ENCODE data around the gene SPESP1. TPM values are rescaled to one million over a fixed set of nuclear protein-coding genes. Genes with fewer than 3 reads are reported as not detected.

The SPESP1 gene
- polyA plus RNA-seq, 1 donor (not counting 4 experiments of a cell fraction or from before 2014, with no cell fraction given): 5.3 TPM

DNA sequence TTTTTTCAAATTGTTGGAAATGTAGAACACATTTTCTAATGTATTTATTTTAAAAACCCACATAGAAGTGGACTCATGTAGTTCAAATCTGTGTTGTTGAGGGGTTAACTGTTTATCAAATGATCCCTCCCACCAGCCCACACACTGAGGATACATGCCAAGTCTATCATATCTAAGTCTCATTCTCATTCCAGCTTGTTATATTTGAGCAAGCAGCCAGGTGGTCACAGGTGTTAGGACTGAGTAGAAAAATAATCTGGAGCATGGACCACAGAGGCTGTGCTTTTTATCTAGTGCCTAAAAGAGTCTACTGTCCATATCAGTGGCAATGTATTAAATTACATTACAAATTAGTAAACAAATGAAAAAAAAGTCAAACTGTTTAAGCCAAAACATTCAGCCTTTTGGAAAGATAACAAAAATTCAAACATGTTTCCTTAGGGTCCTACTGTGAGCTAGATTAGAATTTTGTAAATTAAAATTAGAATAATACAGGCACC is 20.7 kb upstream of the SPESP1 start:
- dilution Hi-C loops (cut with MboI; ENCODE audit: extremely low pct_ligation_motif_present, low sequenced_read_pairs): no loop called here
- Histone ChIP-seq H3K4me3 (ENCODE audit: control insufficient read depth in 2 of 3, extremely low read depth in 1 of 3, insufficient read depth in 2 of 3, low read depth in 1 of 3, low read length in 3 of 3) (no peak overlapping the region), H3K9me3 (ENCODE audit: control insufficient read depth, low read depth, low read length) (no peaks in the 10 kb centered on the region), H3K9me1 (ENCODE audit: control insufficient read depth, extremely low read depth, insufficient read depth, low read length) (no peaks in the 10 kb centered on the region), H3K27me3 (ENCODE audit: control insufficient read depth, extremely low read depth, insufficient read depth, low read length) (peaks cover 3% of the 10 kb centered on the region), H3K4me1 (ENCODE audit: control insufficient read depth, extremely low read depth, insufficient read depth, low read length) (no peaks in the 10 kb centered on the region), H3K9ac (ENCODE audit: control insufficient read depth, extremely low read depth, insufficient read depth, low read length) (no peak overlapping the region), H2AFZ (ENCODE audit: control insufficient read depth, low read length) (no peak overlapping the region), H3K27ac (ENCODE audit: control insufficient read depth, insufficient read depth, low read length) (no peak overlapping the region), H3K4me2 (ENCODE audit: control insufficient read depth, extremely low read depth, insufficient read depth, low read depth, low read length) (no peak overlapping the region), H4K20me1 (ENCODE audit: control insufficient read depth, extremely low read depth, insufficient read depth, low read length) (no peaks in the 10 kb centered on the region), H3K36me3 (ENCODE audit: control insufficient read depth in 2 of 2, extremely low read depth in 1 of 2, insufficient read depth in 2 of 2, low read length in 2 of 2) (no peaks in the 10 kb centered on the region), H3K79me2 (ENCODE audit: control insufficient read depth, insufficient read depth, low read length) (no peaks in the 10 kb centered on the region)
- DNase-seq (ENCODE audit: low read depth, low spot score): no peak
- FAIRE-seq: no peak
- TF ChIP-seq EZH2 (IDR thresholded peaks at IDR 0.05; ENCODE audit: low read length): no peak
- TF ChIP-seq, protein P1, sequence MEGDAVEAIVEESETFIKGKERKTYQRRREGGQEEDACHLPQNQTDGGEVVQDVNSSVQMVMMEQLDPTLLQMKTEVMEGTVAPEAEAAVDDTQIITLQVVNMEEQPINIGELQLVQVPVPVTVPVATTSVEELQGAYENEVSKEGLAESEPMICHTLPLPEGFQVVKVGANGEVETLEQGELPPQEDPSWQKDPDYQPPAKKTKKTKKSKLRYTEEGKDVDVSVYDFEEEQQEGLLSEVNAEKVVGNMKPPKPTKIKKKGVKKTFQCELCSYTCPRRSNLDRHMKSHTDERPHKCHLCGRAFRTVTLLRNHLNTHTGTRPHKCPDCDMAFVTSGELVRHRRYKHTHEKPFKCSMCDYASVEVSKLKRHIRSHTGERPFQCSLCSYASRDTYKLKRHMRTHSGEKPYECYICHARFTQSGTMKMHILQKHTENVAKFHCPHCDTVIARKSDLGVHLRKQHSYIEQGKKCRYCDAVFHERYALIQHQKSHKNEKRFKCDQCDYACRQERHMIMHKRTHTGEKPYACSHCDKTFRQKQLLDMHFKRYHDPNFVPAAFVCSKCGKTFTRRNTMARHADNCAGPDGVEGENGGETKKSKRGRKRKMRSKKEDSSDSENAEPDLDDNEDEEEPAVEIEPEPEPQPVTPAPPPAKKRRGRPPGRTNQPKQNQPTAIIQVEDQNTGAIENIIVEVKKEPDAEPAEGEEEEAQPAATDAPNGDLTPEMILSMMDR (optimal IDR thresholded peaks at IDR 0.05 in 1 of 3, IDR thresholded peaks at IDR 0.05 in 1 of 3, conservative IDR thresholded peaks at IDR 0.05 in 1 of 3; ENCODE audit: extremely low read depth in 1 of 3, insufficient read depth in 2 of 3, low read length in 3 of 3): no peak

DNA sequence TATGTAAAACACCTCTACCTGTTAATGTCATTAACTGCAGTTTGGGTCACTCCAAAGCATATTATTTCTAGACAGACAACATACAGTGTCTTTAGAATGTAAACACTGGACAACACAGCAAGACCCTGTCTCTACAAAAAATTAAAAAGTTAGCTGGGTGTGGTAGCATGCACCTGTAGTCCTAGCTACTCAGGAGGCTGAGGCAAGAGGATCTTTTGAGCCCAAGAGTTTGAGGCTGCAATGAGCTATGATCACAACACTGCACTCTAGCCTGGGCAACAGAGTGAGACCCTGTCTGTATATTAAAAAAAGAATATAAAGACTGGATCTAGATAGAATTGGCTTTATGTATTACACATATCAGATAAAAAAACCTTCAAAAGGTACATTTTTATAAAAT is 20.0 kb upstream of the SPESP1 start:
- no peaks in the 10 kb centered on the region for H3K79me2 ChIP-seq (ENCODE audit: control insufficient read depth, insufficient read depth, low read length)
- FAIRE-seq (no peak), DNase-seq (ENCODE audit: low read depth, low spot score) (no peak)
- H3K4me2 ChIP-seq (ENCODE audit: control insufficient read depth, extremely low read depth, insufficient read depth, low read depth, low read length): no peak overlapping the region
- peaks cover 3% of the 10 kb centered on the region for H3K27me3 ChIP-seq (ENCODE audit: control insufficient read depth, extremely low read depth, insufficient read depth, low read length)
- H3K9me1 ChIP-seq (ENCODE audit: control insufficient read depth, extremely low read depth, insufficient read depth, low read length): no peaks in the 10 kb centered on the region
- no peak overlapping the region for H2AFZ ChIP-seq (ENCODE audit: control insufficient read depth, low read length)
- H3K9me3 ChIP-seq (ENCODE audit: control insufficient read depth, low read depth, low read length): no peaks in the 10 kb centered on the region
- no peaks in the 10 kb centered on the region for H4K20me1 ChIP-seq (ENCODE audit: control insufficient read depth, extremely low read depth, insufficient read depth, low read length)
- H3K4me1 ChIP-seq (ENCODE audit: control insufficient read depth, extremely low read depth, insufficient read depth, low read length): no peaks in the 10 kb centered on the region
- no peaks in the 10 kb centered on the region for H3K36me3 ChIP-seq (ENCODE audit: control insufficient read depth in 2 of 2, extremely low read depth in 1 of 2, insufficient read depth in 2 of 2, low read length in 2 of 2)
- TF ChIP-seq EZH2 (IDR thresholded peaks at IDR 0.05; ENCODE audit: low read length): no peak
- TF ChIP-seq, protein P1 (optimal IDR thresholded peaks at IDR 0.05 in 1 of 3, IDR thresholded peaks at IDR 0.05 in 1 of 3, conservative IDR thresholded peaks at IDR 0.05 in 1 of 3; ENCODE audit: extremely low read depth in 1 of 3, insufficient read depth in 2 of 3, low read length in 3 of 3): no peak
- H3K9ac ChIP-seq (ENCODE audit: control insufficient read depth, extremely low read depth, insufficient read depth, low read length): no peak overlapping the region
- no peak overlapping the region for H3K4me3 ChIP-seq (ENCODE audit: control insufficient read depth in 2 of 3, extremely low read depth in 1 of 3, insufficient read depth in 2 of 3, low read depth in 1 of 3, low read length in 3 of 3)
- dilution Hi-C loops (cut with MboI; ENCODE audit: extremely low pct_ligation_motif_present, low sequenced_read_pairs): no loop called here
- H3K27ac ChIP-seq (ENCODE audit: control insufficient read depth, insufficient read depth, low read length): no peak overlapping the region

Data from keratinocyte (primary cell).